HL-60 (cell line): ENCODE data around the gene NTNG2.

Experiments used
- DNase-seq, 2 experiments: peaks; one replicate each; pipeline ENCODE4 v3.0.0-alpha.2; 2010 to 2020; ENCODE audit warnings: low read depth in 1 of 2, low spot score in 1 of 2
- H3K27ac ChIP-seq: fragments of 250-450 bp; sonication (Bioruptor Pico); replicated peaks from 2 replicates; pipeline ENCODE4 v1.5.1; 2020; ENCODE audit warnings: mild to moderate bottlenecking, moderate library complexity
- H3K27me3 ChIP-seq: fragments of 250-450 bp; sonication (Bioruptor Pico); 2 replicates; pipeline ENCODE4 v1.5.1; 2021; ENCODE audit warnings: mild to moderate bottlenecking, moderate library complexity; ENCODE audit not compliant: insufficient read depth, poor library complexity, severe bottlenecking
- H3K4me3 ChIP-seq: replicated peaks from 2 replicates; pipeline ENCODE4 v1.5.1; 2011; ENCODE audit warnings: mild to moderate bottlenecking, control low read depth, low read length; ENCODE audit not compliant: insufficient read depth
- GABPA ChIP-seq: IDR thresholded peaks from 2 replicates; pipeline ENCODE4 v1.6.1; 2012; ENCODE audit warnings: low read depth
- POLR2AphosphoS5 ChIP-seq: IDR thresholded peaks from 2 replicates; pipeline ENCODE4 v1.6.1; 2012; ENCODE audit warnings: low read depth
- SPI1 ChIP-seq: IDR thresholded peaks from 2 replicates; pipeline ENCODE4 v1.6.1; 2012; ENCODE audit warnings: low read depth, mild to moderate bottlenecking, borderline replicate concordance
- TF ChIP-seq, protein P1 (sequence below): IDR thresholded peaks from one replicate; pipeline ENCODE4 v1.5.1; 2011; ENCODE audit warnings: low read length, control low read depth, inconsistent platforms; ENCODE audit not compliant: insufficient read depth
- TF ChIP-seq, protein P2 (sequence below): IDR thresholded peaks from 2 replicates; pipeline ENCODE4 v1.6.1; 2012; ENCODE audit warnings: low read depth; ENCODE audit not compliant: insufficient replicate concordance

NTNG2 gene

DNA sequence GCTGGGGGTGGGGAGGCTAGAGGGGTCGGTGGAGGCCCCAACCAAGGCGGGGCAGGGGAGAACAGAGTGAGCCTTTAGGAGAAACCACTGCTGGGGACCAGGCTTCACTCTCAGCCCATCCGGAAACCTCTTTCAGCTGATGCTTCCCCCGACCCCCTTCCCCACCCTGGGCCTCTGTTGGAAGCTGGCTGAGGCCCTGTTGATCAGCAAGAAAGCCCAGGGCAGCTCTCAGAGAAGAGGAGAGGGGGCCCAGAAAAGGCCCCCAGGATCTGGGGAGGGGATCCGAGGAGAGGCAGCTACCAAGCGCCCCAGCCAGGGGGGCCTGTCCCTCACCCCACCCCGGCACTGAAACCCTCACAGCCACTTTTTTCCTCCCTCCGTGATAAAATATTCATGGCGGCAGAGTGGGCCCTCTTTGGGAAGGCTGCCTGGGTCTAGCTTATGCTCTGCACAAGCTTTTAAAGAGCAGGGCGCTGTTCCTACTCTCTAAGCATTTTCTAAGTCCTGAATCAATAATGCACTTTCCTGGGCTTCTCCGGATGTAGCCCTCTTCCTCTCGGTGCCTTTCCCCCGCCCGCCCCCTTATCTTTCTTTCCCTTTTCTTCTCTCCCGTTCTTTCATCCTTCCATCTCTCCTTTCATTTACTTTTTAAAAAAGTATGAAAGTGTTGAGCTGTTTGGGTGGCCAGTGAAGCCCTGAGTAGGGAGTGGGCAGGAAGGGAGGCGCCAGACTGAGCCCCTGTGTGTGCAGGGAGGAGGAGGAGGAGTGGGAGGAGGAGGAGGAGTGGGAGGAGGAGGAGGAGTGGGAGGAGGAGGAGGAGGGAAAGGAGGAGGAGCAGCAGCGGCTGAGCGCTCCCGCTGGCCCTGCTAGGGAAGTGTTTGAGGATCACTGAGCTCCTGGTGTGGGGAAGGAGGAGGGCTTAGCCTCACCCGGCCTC, 23.5 kb downstream of the NTNG2 start:
- Histone ChIP-seq H3K27me3 (no peaks in the 10 kb centered on the region), H3K27ac (no peak overlapping the region)

DNA sequence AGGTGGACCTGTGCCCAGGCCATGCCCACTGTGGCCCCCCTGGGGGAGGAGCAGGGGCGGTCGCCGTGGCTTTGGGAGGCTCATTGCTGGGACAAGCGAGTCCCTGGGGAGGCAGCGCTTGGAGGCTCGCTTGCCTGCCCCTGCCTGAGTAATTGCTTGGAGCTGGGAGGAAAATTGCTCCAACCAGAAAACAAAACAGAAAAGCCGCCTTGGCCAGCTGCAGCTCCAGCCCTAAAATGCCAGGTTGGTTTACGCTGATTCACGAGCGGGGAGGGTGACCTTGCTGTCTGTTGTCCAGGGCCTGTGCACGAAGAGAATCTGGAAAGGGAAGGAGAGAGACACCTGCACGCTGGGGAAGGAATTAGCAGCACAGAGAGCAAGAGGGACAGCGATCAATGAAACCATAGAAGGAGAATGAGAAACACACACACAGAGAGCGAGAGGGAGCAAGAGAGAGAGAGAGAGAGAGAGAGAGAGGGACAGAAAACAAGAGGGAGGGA, 25.3 kb downstream of the NTNG2 start:
- Histone ChIP-seq H3K27me3 (no peaks in the 10 kb centered on the region), H3K27ac (no peak overlapping the region), H3K4me3 (no peak overlapping the region)
- DNase-seq, result no peak
- no peak for TF ChIP-seq SPI1
- no peak for TF ChIP-seq GABPA
- TF ChIP-seq, protein P1, sequence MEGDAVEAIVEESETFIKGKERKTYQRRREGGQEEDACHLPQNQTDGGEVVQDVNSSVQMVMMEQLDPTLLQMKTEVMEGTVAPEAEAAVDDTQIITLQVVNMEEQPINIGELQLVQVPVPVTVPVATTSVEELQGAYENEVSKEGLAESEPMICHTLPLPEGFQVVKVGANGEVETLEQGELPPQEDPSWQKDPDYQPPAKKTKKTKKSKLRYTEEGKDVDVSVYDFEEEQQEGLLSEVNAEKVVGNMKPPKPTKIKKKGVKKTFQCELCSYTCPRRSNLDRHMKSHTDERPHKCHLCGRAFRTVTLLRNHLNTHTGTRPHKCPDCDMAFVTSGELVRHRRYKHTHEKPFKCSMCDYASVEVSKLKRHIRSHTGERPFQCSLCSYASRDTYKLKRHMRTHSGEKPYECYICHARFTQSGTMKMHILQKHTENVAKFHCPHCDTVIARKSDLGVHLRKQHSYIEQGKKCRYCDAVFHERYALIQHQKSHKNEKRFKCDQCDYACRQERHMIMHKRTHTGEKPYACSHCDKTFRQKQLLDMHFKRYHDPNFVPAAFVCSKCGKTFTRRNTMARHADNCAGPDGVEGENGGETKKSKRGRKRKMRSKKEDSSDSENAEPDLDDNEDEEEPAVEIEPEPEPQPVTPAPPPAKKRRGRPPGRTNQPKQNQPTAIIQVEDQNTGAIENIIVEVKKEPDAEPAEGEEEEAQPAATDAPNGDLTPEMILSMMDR, result no peak
- TF ChIP-seq POLR2AphosphoS5, result no peak
- TF ChIP-seq, protein P2, sequence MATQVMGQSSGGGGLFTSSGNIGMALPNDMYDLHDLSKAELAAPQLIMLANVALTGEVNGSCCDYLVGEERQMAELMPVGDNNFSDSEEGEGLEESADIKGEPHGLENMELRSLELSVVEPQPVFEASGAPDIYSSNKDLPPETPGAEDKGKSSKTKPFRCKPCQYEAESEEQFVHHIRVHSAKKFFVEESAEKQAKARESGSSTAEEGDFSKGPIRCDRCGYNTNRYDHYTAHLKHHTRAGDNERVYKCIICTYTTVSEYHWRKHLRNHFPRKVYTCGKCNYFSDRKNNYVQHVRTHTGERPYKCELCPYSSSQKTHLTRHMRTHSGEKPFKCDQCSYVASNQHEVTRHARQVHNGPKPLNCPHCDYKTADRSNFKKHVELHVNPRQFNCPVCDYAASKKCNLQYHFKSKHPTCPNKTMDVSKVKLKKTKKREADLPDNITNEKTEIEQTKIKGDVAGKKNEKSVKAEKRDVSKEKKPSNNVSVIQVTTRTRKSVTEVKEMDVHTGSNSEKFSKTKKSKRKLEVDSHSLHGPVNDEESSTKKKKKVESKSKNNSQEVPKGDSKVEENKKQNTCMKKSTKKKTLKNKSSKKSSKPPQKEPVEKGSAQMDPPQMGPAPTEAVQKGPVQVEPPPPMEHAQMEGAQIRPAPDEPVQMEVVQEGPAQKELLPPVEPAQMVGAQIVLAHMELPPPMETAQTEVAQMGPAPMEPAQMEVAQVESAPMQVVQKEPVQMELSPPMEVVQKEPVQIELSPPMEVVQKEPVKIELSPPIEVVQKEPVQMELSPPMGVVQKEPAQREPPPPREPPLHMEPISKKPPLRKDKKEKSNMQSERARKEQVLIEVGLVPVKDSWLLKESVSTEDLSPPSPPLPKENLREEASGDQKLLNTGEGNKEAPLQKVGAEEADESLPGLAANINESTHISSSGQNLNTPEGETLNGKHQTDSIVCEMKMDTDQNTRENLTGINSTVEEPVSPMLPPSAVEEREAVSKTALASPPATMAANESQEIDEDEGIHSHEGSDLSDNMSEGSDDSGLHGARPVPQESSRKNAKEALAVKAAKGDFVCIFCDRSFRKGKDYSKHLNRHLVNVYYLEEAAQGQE, result no peak

More for the DNA sequence above, 23.5 kb downstream of the NTNG2 start:
- H3K4me3 ChIP-seq, result no peak overlapping the region
- TF ChIP-seq, protein P1, result no peak
- TF ChIP-seq GABPA (no peak), POLR2AphosphoS5 (no peak), SPI1 (no peak)
- TF ChIP-seq, protein P2, result no peak
- DNase-seq, result no peak

DNA sequence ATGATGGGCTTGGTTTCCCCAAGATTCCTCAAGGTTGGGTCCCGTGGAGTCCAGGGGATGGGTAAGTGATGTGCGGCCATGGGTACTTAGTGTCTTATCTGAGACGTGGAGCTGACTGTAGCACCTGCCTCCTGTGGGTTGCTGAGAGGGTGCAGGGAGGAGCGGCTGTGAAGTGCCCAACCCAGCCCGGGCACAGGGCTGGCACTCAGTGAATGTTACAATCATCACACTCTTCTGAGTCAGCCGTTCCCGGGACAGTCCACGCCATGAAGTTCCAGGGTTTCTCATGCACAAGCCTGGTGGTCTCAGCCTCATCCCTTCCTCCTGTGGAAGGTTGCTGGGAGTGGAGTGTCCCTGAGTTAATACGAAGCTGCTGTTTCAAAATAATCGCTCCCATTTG, 29.1 kb downstream of the NTNG2 start:
- no peak overlapping the region for H3K4me3 ChIP-seq
- H3K27me3 ChIP-seq, result no peaks in the 10 kb centered on the region
- DNase-seq, result no peak
- H3K27ac ChIP-seq, result no peak overlapping the region
- TF ChIP-seq, protein P2, result no peak
- TF ChIP-seq, protein P1, result no peak
- TF ChIP-seq POLR2AphosphoS5 (no peak), SPI1 (no peak), GABPA (no peak)
